ENCODE data around the gene SCARB1. TPM values are rescaled to one million over a fixed set of nuclear protein-coding genes. Genes with fewer than 3 reads are reported as not detected.
"Not testable (repeated sequence)": the region's sequence is repeated elsewhere in the genome, so short reads cannot be mapped to it uniquely, and the experiment has no call there.

The SCARB1 gene
- 10 to 100 TPM; 44.9 to 83.1 TPM for total RNA-seq

GRCh38 chr12:124863416-124864325 is at the start of gene SCARB1:
SCARB1 (minus strand) TSS chr12:124863864; CDS start chr12:124863720, 144 bp downstream.
- H3K4me1 ChIP-seq = peaks cover 8% of the 10 kb centered on the region
- intact Hi-C loops (cut with DNase I) = no loop called here
- no peak for TF ChIP-seq CTCF (IDR thresholded peaks at IDR 0.05)

GRCh38 chr12:124912529-124913287 is 49.0 kb upstream of the SCARB1 start:
- H3K4me3 ChIP-seq = peak overlapping the region; percentile 58
- H3K9me3 ChIP-seq; intact Hi-C loops (cut with DNase I); H3K27ac ChIP-seq; H3K27me3 ChIP-seq; H3K36me3 ChIP-seq; DNase-seq: not testable (repeated sequence)
- peaks cover 23% of the 10 kb centered on the region for H3K4me1 ChIP-seq
- peak overlapping the region in 1 of 2 donors; percentile 100 for H3K9ac ChIP-seq (ENCODE audit: low read depth in 2 of 2, low read length in 2 of 2)

More at GRCh38 chr12:124863416-124864325, at the start of gene SCARB1:
- Histone ChIP-seq H3K4me3 (peak within 1 kb of the TSS; percentile 78), H3K36me3 (no peaks in the 10 kb centered on the region), H3K9me3 (no peaks in the 10 kb centered on the region), H3K27ac (peak within 1 kb of the TSS; percentile 44), H3K27me3 (no peaks in the 10 kb centered on the region), H3K9ac (ENCODE audit: low read depth in 2 of 2, low read length in 2 of 2) (peak within 1 kb of the TSS; percentile 63 to 76)
- DNase-seq = peak; percentile 86

- H3K9ac ChIP-seq (ENCODE audit: low read depth in 2 of 2, low read length in 2 of 2); H3K27ac ChIP-seq; H3K27me3 ChIP-seq; DNase-seq; H3K36me3 ChIP-seq; intact Hi-C loops (cut with DNase I); H3K9me3 ChIP-seq: not testable (repeated sequence)
- Histone ChIP-seq H3K4me3 (peak overlapping the region; percentile 2), H3K4me1 (peaks cover 27% of the 10 kb centered on the region)
Observed at GRCh38 chr12:124911521-124911920, 47.9 kb upstream of the SCARB1 start.

GRCh38 chr12:124910561-124911478 is 47.2 kb upstream of the SCARB1 start:
- intact Hi-C loops (cut with DNase I) = no loop called here
- no peaks in the 10 kb centered on the region for H3K9me3 ChIP-seq
- H3K27me3 ChIP-seq = no peaks in the 10 kb centered on the region
- peaks cover 29% of the 10 kb centered on the region for H3K4me1 ChIP-seq
- H3K36me3 ChIP-seq = no peaks in the 10 kb centered on the region
- peak overlapping the region; percentile 2 for H3K4me3 ChIP-seq
- TF ChIP-seq CTCF (IDR thresholded peaks at IDR 0.05) = no peak
- peak overlapping the region in 1 of 2 donors; percentile 36 for H3K9ac ChIP-seq (ENCODE audit: low read depth in 2 of 2, low read length in 2 of 2)
- peak overlapping the region; percentile 24 for H3K27ac ChIP-seq
- DNase-seq = peak; percentile 29

- no peak for TF ChIP-seq CTCF (IDR thresholded peaks at IDR 0.05)
- Histone ChIP-seq H3K36me3 (no peaks in the 10 kb centered on the region), H3K27me3 (no peaks in the 10 kb centered on the region), H3K4me1 (peaks cover 29% of the 10 kb centered on the region), H3K4me3 (no peak overlapping the region), H3K9me3 (no peaks in the 10 kb centered on the region), H3K27ac (peak overlapping the region; percentile 24), H3K9ac (ENCODE audit: low read depth in 2 of 2, low read length in 2 of 2) (no peak overlapping the region)
- intact Hi-C loops (cut with DNase I) = loop anchor here (2.0 kb wide), 1 partner anchor 25 kb away; no protein-coding TSS in a partner anchor
- DNase-seq = peak; percentile 22
Observed at GRCh38 chr12:124909831-124910560, 46.3 kb upstream of the SCARB1 start.
